Chondrocyte (in vitro differentiated cells): ENCODE results near the gene TMCC1. TPM values are rescaled to one million over a fixed set of nuclear protein-coding genes. Genes with fewer than 3 reads are reported as not detected.
"Not testable (repeated sequence)": the region's sequence is repeated elsewhere in the genome, so short reads cannot be mapped to it uniquely, and the experiment has no call there.

Experiments
- DNase-seq: peaks from one replicate; pipeline ENCODE4 v3.0.0; 2021; ENCODE audit warnings: mixed read lengths, low spot score
- H3K27ac Mint-ChIP-seq: one replicate; pipeline ENCODE4 v1.8.0; 2021; ENCODE audit warnings: mild to moderate bottlenecking, moderate library complexity, mixed read lengths; ENCODE audit not compliant: unreplicated experiment
- H3K27me3 Mint-ChIP-seq: 2 replicates; pipeline ENCODE4 v1.8.0; 2021; ENCODE audit warnings: low read depth, mixed read lengths
- H3K36me3 Mint-ChIP-seq: 2 replicates; pipeline ENCODE4 v1.8.0; 2021; ENCODE audit warnings: low read depth, mixed read lengths
- H3K4me1 Mint-ChIP-seq: 2 replicates; pipeline ENCODE4 v1.8.0; 2021; ENCODE audit warnings: low read depth, mild to moderate bottlenecking, mixed read lengths
- H3K4me3 Mint-ChIP-seq: one replicate; pipeline ENCODE4 v1.8.0; 2021; ENCODE audit warnings: mild to moderate bottlenecking, moderate library complexity, mixed read lengths; ENCODE audit not compliant: unreplicated experiment
- H3K9me3 Mint-ChIP-seq: 2 replicates; pipeline ENCODE4 v1.8.0; 2021; ENCODE audit warnings: low read depth, mixed read lengths
- CTCF ChIP-seq: fragments of 200-600 bp; sonication (generic); IDR thresholded peaks from 2 replicates; pipeline ENCODE4 v1.5.0; 2021; ENCODE audit warnings: antibody characterized with exemption, mild to moderate bottlenecking, moderate library complexity
- total RNA-seq: library from RNA; stranded (reverse); gene quantifications from 3 replicates; pipeline ENCODE4 v1.2.1, GENCODE V29; 2021

Gene TMCC1
- total RNA-seq, 1 donor from 2014 or later: 34.3 TPM

GRCh38 chr3:129766135-129766534, 127.4 kb downstream of the TMCC1 start:
- H3K9me3 Mint-ChIP-seq: no peaks in the 10 kb centered on the region
- peaks cover 11% of the 10 kb centered on the region for H3K4me1 Mint-ChIP-seq
- no peak for TF ChIP-seq CTCF
- H3K27ac Mint-ChIP-seq: no peak overlapping the region
- no peaks in the 10 kb centered on the region for H3K27me3 Mint-ChIP-seq
- no peaks in the 10 kb centered on the region for H3K36me3 Mint-ChIP-seq
- no peak overlapping the region for H3K4me3 Mint-ChIP-seq
- no peak for DNase-seq

- peaks cover 11% of the 10 kb centered on the region for H3K4me1 Mint-ChIP-seq
- H3K4me3 Mint-ChIP-seq: no peak overlapping the region
- no peaks in the 10 kb centered on the region for H3K36me3 Mint-ChIP-seq
- H3K27ac Mint-ChIP-seq: no peak overlapping the region
- no peaks in the 10 kb centered on the region for H3K9me3 Mint-ChIP-seq
- no peaks in the 10 kb centered on the region for H3K27me3 Mint-ChIP-seq
- DNase-seq: no peak
- no peak for TF ChIP-seq CTCF
Measured at GRCh38 chr3:129764090-129764489, 129.4 kb downstream of the TMCC1 start.

GRCh38 chr3:129758785-129759320, 134.7 kb downstream of the TMCC1 start:
- H3K27ac Mint-ChIP-seq: no peak overlapping the region
- DNase-seq: no peak
- TF ChIP-seq CTCF: no peak
- H3K4me3 Mint-ChIP-seq: no peak overlapping the region
- peaks cover 17% of the 10 kb centered on the region for H3K4me1 Mint-ChIP-seq
- H3K36me3 Mint-ChIP-seq: no peaks in the 10 kb centered on the region
- H3K9me3 Mint-ChIP-seq: peaks cover under 1% of the 10 kb centered on the region
- no peaks in the 10 kb centered on the region for H3K27me3 Mint-ChIP-seq

GRCh38 chr3:129758306-129758705, 135.2 kb downstream of the TMCC1 start:
- TF ChIP-seq CTCF: no peak
- Mint-ChIP-seq H3K27me3 (no peaks in the 10 kb centered on the region), H3K4me1 (peaks cover 18% of the 10 kb centered on the region), H3K4me3 (no peak overlapping the region), H3K36me3 (no peaks in the 10 kb centered on the region), H3K27ac (no peak overlapping the region), H3K9me3 (peaks cover 4% of the 10 kb centered on the region)
- no peak for DNase-seq

- Mint-ChIP-seq H3K27me3 (no peaks in the 10 kb centered on the region), H3K27ac (peak overlapping the region; percentile 45)
- no peak for DNase-seq
Measured at GRCh38 chr3:129756871-129757270, 136.6 kb downstream of the TMCC1 start.

GRCh38 chr3:129751105-129751504, 142.4 kb downstream of the TMCC1 start:
- not testable (repeated sequence) for H3K4me3 Mint-ChIP-seq, H3K27ac Mint-ChIP-seq, H3K9me3 Mint-ChIP-seq, DNase-seq, H3K27me3 Mint-ChIP-seq, H3K36me3 Mint-ChIP-seq
- peaks cover 20% of the 10 kb centered on the region for H3K4me1 Mint-ChIP-seq

More at GRCh38 chr3:129756871-129757270, 136.6 kb downstream of the TMCC1 start:
- Mint-ChIP-seq H3K9me3 (peaks cover 9% of the 10 kb centered on the region), H3K4me1 (peaks cover 23% of the 10 kb centered on the region), H3K36me3 (peaks cover 5% of the 10 kb centered on the region), H3K4me3 (no peak overlapping the region)
- TF ChIP-seq CTCF: no peak
